ENCODE results near the gene NADK2.

NADK2 gene

DNA sequence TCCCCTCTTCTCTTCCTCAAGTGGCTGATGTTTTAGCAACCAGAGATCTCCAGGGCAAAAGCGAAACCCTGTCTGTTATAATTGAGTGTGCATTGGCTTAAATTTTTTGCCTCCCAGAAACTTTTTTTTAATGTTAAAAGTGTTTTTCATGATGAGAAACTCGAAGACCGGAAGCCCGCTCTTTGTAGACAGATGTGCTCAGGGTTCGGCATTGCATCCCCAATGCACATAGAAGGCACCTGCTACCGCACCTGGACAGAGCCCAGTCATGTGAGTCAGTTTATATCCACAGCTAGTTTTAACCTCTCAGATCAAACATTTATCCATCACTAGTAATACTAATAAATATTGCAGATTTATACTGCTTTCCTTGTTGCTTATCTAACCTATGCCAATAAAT lies 19.5 kb upstream of the NADK2 start:
- TF ChIP-seq, protein P1, sequence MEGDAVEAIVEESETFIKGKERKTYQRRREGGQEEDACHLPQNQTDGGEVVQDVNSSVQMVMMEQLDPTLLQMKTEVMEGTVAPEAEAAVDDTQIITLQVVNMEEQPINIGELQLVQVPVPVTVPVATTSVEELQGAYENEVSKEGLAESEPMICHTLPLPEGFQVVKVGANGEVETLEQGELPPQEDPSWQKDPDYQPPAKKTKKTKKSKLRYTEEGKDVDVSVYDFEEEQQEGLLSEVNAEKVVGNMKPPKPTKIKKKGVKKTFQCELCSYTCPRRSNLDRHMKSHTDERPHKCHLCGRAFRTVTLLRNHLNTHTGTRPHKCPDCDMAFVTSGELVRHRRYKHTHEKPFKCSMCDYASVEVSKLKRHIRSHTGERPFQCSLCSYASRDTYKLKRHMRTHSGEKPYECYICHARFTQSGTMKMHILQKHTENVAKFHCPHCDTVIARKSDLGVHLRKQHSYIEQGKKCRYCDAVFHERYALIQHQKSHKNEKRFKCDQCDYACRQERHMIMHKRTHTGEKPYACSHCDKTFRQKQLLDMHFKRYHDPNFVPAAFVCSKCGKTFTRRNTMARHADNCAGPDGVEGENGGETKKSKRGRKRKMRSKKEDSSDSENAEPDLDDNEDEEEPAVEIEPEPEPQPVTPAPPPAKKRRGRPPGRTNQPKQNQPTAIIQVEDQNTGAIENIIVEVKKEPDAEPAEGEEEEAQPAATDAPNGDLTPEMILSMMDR (conservative IDR thresholded peaks at IDR 0.05) = no peak
- no peak overlapping the region for H3K27ac ChIP-seq

- no peak overlapping the region for H3K27ac ChIP-seq
- TF ChIP-seq, protein P1 (conservative IDR thresholded peaks at IDR 0.05) = no peak
These were observed 11.8 kb upstream of the NADK2 start for GRCh38 chr5:36253575-36253974.

GRCh38 chr5:36252722-36253365 lies 11.1 kb upstream of the NADK2 start:
- TF ChIP-seq, protein P1 (conservative IDR thresholded peaks at IDR 0.05) = no peak
- H3K27ac ChIP-seq = no peak overlapping the region

DNA sequence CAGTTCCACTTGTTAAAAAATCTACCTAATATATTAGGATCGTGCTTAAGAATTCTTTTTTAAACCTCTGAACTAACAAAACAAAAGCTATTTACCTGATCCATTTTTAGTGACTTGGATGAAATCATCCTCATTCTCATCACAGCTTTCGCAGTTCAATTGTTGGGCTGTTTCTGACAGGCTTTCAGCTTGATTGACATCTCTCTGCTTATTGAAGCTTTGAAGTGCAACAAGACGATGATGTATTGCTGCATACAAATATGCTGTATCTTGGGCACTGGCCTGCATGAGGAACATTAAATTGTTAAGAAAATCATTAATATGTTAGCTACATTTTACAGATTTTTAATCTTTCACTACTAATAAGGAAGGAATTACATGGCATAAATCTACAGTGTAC lies 9.5 kb upstream of the NADK2 start:
- TF ChIP-seq, protein P1 (conservative IDR thresholded peaks at IDR 0.05) = no peak
- no peak overlapping the region for H3K27ac ChIP-seq

GRCh38 chr5:36250427-36250826 lies 8.7 kb upstream of the NADK2 start:
- TF ChIP-seq, protein P1 (conservative IDR thresholded peaks at IDR 0.05) = no peak

DNA sequence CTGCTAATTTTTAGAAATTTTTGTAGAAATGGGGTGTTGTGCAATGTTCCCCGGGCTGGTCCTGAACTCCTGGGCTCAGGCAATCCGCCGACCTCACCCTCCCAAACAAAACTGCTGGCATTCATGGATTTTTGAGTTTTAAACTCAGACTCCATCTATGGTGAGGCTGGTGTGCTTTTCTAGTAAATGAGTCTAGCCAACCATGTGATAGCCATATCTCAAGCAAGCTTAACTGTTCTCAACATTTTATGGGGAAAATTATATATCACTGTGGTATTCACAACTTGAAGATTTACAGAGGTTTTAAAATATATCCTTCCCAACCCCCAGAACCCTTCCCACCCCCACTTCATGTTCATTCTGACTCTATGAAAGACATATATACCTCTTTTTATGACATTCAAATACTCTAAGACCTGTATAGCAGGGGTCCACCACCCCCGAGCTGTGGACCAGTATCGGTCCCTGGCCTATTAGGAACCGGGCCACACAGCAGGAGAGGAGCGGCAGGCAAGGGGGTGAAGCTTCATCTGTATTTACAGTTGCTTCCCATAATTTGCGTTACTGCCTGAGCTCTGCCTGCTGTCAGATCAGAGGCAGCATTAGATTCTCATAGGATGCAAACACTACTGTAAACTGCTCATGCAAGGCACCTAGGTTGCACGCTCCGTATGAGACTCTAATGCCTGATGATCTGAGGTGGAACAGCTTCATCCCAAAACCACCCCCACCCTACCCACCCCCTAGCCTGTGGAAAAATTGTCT lies 4.5 kb upstream of the NADK2 start:
- TF ChIP-seq, protein P1 (conservative IDR thresholded peaks at IDR 0.05) = no peak
- H3K27ac ChIP-seq = no peak overlapping the region

More at GRCh38 chr5:36250427-36250826, 8.7 kb upstream of the NADK2 start:
- peak overlapping the region; percentile 27 for H3K27ac ChIP-seq

- TF ChIP-seq, protein P1 (conservative IDR thresholded peaks at IDR 0.05) = no peak
These were observed 2.4 kb upstream of the NADK2 start for GRCh38 chr5:36244076-36244475.

More at GRCh38 chr5:36244076-36244475, 2.4 kb upstream of the NADK2 start:
- peak overlapping the region; percentile 95 for H3K27ac ChIP-seq
